Measurements from ENCODE around the gene LMO1.

DNA sequence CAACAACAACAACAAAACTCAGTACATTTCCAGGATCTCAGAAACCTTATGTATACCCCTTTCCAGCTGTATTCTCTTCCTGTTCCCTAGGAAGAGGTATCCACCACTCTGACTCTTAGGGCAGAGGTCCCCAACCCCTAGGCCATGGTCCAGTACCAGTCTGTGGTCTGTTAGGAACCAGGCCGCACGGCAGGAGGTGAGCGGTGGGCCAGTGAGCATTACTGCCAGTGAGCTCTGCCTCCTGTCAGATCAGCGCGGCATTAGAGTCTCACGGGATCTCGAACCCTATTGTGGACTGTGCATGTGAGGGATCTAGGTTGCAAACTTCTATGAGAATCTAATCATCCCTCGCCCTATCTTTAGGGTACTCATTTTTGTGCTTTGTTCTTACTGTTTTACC, 43.9 kb upstream of the LMO1 start:
- no peak for TF ChIP-seq POLR2AphosphoS5 (IDR thresholded peaks at IDR 0.05)
- TF ChIP-seq, protein P1, sequence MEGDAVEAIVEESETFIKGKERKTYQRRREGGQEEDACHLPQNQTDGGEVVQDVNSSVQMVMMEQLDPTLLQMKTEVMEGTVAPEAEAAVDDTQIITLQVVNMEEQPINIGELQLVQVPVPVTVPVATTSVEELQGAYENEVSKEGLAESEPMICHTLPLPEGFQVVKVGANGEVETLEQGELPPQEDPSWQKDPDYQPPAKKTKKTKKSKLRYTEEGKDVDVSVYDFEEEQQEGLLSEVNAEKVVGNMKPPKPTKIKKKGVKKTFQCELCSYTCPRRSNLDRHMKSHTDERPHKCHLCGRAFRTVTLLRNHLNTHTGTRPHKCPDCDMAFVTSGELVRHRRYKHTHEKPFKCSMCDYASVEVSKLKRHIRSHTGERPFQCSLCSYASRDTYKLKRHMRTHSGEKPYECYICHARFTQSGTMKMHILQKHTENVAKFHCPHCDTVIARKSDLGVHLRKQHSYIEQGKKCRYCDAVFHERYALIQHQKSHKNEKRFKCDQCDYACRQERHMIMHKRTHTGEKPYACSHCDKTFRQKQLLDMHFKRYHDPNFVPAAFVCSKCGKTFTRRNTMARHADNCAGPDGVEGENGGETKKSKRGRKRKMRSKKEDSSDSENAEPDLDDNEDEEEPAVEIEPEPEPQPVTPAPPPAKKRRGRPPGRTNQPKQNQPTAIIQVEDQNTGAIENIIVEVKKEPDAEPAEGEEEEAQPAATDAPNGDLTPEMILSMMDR (IDR thresholded peaks at IDR 0.05), result no peak
- no peak for TF ChIP-seq POLR2A (IDR thresholded peaks at IDR 0.05)

All from prostate gland (tissue), 2 donors.